GM10248 (cell line): ENCODE measurements around the gene KHDRBS1.
"Not testable (repeated sequence)": the region's sequence is repeated elsewhere in the genome, so short reads cannot be mapped to it uniquely, and the experiment has no call there.

Experiments used
- CTCF ChIA-PET: fragments of 300-600 bp; sonication (Branson Sonifier 250); formaldehyde crosslinking; extraction: SDS; loops from one replicate; lab custom pipeline; 2021; ENCODE audit warnings: antibody characterized with exemption; lab: Yijun Ruan, JAX
- POLR2A ChIA-PET: fragments of 350-650 bp; sonication (Branson Sonifier 250); formaldehyde crosslinking; extraction: SDS; loops from one replicate; lab custom pipeline; 2020; ENCODE audit warnings: antibody characterized with exemption; lab: Yijun Ruan, JAX
- DNase-seq: peaks from one replicate; pipeline ENCODE4 v3.0.0; 2012; ENCODE audit errors: extremely low spot score
- TF ChIP-seq, protein P1 (sequence below): IDR thresholded peaks from 2 replicates; pipeline ENCODE4 v1.5.1; 2012; ENCODE audit warnings: mild to moderate bottlenecking, low read depth; ENCODE audit errors: extremely low read depth, missing control alignments, control extremely low read depth

The KHDRBS1 gene

DNA sequence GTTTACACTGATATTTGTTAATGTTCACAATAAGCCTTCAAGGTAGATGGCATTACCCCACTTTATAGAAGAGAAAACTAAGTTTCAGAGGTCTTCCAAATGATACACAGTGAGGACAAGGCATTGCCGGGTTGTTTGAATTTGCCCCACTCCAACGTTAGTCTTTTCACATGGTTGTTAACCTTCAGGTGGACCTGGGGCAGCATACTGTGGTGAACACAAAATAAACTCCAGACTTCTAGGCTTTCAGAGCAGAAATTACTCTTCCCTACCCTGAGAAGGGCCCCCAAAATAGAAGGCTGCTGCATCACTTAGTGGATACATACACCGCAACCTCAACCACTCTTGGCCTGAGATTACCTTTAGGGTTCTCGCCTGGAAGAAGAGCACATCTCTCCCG, 3.4 kb upstream of the KHDRBS1 start:
- TF ChIP-seq, protein P1, sequence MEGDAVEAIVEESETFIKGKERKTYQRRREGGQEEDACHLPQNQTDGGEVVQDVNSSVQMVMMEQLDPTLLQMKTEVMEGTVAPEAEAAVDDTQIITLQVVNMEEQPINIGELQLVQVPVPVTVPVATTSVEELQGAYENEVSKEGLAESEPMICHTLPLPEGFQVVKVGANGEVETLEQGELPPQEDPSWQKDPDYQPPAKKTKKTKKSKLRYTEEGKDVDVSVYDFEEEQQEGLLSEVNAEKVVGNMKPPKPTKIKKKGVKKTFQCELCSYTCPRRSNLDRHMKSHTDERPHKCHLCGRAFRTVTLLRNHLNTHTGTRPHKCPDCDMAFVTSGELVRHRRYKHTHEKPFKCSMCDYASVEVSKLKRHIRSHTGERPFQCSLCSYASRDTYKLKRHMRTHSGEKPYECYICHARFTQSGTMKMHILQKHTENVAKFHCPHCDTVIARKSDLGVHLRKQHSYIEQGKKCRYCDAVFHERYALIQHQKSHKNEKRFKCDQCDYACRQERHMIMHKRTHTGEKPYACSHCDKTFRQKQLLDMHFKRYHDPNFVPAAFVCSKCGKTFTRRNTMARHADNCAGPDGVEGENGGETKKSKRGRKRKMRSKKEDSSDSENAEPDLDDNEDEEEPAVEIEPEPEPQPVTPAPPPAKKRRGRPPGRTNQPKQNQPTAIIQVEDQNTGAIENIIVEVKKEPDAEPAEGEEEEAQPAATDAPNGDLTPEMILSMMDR = no peak
- DNase-seq = no peak
- ChIA-PET POLR2A (no interaction called here), CTCF (interaction anchor here (1.1 to 1.2 kb wide), 2 partner anchors 23 kb away, joined by 3 read pairs; no protein-coding TSS in a partner anchor)

DNA sequence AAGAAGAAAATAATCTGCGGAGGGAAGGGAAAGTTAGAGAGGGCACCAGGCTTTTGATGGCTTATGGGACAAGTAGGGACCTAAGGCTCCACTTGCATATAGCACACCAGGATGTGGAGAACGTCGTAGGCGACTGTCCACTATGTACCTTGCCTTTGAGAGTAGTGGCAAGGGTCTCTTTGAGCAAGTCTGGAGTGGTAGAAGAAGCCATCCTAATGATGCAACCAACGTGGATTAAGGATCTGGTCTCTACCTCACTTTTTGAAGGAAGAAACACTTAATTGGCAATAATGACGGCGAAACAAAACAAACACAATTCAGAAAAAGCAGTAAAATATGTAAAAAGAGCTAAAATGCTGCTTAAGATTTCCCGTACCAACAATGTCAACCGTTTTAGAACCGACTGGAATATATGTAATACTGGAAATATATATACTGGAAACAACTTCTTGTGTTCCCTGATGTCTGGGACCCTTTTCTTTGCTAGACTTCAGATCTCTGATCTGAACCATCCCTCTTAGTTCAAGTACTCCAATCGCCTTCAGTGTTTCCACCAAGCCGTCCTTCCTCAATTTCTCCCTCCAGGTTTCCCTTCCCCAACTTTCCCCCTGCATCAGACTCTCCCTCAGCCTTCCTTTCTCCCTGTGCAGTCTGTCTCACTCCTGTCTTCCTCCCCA, 821 bp upstream of the KHDRBS1 start:
- DNase-seq = no peak
- ChIA-PET POLR2A (interaction anchor here (0.6 to 1.0 kb wide), 7 partner anchors 8 to 323 kb away, joined by 3 to 7 read pairs (median 3); partner anchors contain the start of gene MARCKSL1), CTCF (interaction anchor here (0.6 to 1.8 kb wide), 4 partner anchors 9 to 96 kb away, joined by 3 to 8 read pairs (median 4); partner anchors contain the start of gene KPNA6)
- TF ChIP-seq, protein P1 = no peak

- POLR2A ChIA-PET = no interaction called here
- TF ChIP-seq, protein P1 = no peak
- CTCF ChIA-PET = interaction anchor here (0.9 to 2.0 kb wide), 5 partner anchors 9 to 226 kb away, joined by 3 to 8 read pairs (median 4); no protein-coding TSS in a partner anchor
- DNase-seq = peak; percentile 51
Measured at GRCh38 chr1:32014199-32014947, 705 bp downstream of the KHDRBS1 start.

DNA sequence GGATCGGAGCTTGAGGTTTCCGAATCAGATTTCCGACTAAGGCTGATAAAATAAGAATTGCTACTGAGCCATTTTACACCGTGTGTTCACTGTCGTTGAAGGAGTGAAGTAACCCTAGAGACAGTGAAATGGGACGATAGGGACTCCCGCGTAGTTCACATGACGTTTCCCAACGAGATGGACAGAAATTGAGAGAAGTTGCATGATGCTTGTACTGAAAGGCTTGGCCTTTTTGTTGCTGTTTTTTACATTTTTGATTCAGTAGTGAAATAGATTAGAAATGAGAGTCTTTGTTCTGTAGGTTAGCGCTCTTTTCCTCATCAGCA, 1.2 kb downstream of the KHDRBS1 start:
- no peak for DNase-seq
- TF ChIP-seq, protein P1 = no peak
- ChIA-PET CTCF (interaction anchor here (1.3 to 2.0 kb wide), 3 partner anchors 10 to 24 kb away, joined by 4 to 5 read pairs (median 4); no protein-coding TSS in a partner anchor), POLR2A (no interaction called here)

DNA sequence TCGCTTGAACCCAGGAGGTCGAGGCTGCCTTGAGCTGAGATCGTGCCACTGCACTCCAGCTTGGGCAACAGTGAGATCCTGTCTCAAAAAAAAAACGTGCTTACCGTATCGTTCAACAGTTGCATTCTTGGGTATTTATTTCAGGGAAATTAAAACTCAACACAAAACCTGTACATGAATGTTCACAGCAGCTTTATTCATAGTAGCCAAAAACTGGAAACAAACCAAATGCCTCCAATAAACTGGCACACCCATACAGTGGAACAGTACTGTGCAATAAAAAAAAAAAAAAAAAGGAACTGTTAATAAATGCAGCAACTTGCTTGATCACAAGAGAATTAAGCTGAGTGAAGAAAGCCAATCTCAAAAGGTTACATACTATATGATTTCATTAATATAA, 6.7 kb downstream of the KHDRBS1 start:
- ChIA-PET CTCF (interaction anchor here (2.0 kb wide), 1 partner anchor 17 kb away, joined by 6 read pairs; no protein-coding TSS in a partner anchor), POLR2A (interaction anchor here (1.2 kb wide), 1 partner anchor 53 kb away, joined by 3 read pairs; no protein-coding TSS in a partner anchor)
- TF ChIP-seq, protein P1 = no peak
- DNase-seq = no peak

- CTCF ChIA-PET, DNase-seq: not testable (repeated sequence)
- POLR2A ChIA-PET = interaction anchor here (0.7 kb wide), 1 partner anchor 68 kb away, joined by 7 read pairs; no protein-coding TSS in a partner anchor
Measured at GRCh38 chr1:32021574-32022018, 7.9 kb downstream of the KHDRBS1 start.
